C1 segment of cervical spinal cord (tissue), 14 donors: ENCODE measurements around the gene TMUB1.

ENCODE experiments used
- DNase-seq, 14 donors: peaks; one replicate each; lab custom pipeline; 2025; lab: John Stamatoyannopoulos, UW

The TMUB1 gene

DNA sequence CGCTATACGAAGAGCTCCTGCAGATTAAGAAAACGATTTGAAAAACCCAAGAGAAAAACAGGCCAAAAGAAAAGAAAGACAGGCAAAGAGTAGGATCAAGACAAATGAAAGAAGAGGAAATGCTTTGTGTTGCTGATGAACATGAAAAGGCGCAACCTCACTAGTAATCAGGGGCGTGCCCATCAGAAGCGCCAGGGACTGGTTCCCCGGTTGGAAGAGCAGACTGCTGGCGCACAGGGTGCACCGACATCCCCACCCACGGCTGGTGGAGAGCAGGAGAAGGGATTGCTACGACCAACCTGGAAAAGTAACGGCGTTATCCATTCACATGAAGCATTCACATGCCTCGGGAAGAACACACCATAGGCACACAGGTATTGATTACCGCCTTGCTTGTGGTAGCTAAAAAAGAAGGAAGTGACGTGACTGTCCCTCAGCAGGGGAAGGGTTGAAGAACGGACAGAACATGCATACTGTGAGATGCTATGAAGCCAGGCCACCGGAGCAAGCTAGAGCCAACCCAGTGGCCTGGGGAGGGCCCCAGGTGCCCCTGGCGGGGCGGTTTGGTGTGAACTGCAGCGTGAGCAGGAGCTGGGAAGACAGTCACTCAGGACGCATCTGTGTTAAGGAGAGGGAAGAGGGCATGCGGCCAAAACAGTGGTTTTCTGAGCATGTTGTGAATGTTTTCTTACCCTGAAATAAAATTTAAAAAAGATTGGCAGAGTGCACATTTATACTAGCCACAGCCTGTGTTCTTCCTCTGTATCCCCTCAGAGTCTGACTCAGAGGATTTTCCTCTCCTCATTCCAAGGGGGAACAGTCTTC lies 21.3 kb upstream of the TMUB1 start:
- no peak for DNase-seq

DNA sequence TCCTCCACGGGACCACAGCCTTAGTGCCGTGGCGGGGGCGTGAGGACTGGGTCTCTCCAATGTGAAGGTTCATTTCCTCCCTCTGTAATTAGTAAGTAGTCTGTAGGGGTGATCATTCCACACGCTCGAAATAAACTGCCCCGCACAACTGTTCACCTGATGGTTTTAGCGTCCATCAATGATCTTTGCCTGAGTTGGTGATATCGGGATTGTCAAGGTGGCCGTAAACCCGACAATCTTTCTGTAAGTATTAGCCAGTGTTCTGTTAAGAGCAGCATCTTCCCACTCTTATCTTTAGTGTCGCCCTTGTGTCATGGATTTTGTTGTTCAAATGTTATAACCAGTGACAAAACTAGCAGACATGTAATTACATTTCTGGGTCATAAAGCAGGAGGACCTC lies 20.7 kb upstream of the TMUB1 start:
- DNase-seq: no peak

DNA sequence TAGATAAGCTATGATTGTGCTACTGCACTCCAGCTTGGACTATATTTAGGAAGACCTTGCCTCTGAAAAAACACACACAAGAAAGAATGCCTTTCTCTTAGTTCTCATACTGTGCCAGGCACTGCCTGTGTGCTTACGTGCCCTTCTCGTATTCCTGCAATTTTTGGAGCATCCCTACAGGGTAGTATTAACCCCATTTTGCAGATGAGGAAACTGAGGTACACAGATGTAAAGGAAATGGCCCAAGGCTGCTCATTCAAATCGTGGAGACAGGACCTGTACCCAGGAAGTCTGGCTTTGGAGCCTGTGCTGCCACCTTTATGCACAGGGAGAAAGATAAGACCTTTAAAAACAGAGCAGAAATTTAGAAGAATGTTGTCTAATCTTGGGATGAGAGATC lies 19.7 kb upstream of the TMUB1 start:
- DNase-seq: no peak

DNA sequence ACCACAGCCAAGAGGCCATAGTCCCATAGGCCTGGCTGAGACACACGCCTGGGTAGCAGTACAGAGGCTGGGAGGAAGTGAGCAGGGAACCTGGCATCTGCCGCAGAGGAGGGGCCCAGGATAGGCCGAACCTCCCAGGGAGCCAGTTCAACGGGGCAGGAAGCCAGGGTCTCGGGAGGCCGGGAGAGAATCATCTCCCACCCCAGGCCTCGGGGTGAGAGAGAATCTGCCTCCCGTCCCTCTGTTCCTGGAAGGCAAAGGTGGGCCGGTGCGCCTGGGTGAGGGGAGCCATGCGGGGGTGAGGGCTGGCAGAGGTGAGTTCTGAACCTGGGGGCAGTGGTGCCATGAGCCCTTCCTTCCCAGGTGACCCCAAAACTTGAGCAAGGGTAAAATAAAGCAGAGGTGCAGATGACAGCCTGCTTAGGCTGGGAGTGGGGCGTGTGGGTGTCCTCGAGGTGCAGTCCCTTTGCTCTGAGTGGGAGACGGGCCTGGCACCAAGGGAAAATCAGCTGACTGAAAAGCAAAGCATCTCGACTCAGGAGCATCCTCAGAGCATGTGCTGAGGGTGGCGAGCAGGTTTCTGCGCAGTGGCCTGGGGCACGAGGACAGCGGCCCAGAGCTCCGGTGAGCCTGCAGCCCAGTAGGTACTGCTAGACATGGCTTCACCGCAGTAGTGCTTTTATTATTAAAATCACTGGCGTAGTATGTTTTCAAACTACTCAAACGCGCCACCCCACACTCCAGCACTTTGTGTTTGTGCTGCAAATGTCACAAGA lies 18.5 kb upstream of the TMUB1 start:
- DNase-seq: no peak

DNA sequence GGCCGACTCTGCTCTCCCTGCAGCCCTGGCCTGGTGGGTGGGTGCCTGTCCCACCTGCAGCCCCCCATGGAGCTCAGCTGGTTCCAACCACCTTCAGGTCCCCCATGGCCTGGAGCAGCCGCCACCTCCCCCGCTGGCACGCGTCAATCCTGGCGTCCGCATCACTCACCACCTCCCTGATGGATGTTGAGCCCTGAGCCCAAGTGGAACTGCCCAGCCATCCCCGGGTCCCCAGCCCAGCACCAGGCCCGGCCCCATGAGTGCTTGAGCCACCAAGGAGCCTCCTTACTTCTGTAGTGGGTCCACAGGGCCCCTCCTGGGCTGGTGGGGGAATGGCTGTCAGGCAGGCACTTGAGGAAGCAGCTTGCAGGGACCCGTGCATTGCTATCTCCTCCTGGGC lies 17.6 kb upstream of the TMUB1 start:
- no peak for DNase-seq

DNA sequence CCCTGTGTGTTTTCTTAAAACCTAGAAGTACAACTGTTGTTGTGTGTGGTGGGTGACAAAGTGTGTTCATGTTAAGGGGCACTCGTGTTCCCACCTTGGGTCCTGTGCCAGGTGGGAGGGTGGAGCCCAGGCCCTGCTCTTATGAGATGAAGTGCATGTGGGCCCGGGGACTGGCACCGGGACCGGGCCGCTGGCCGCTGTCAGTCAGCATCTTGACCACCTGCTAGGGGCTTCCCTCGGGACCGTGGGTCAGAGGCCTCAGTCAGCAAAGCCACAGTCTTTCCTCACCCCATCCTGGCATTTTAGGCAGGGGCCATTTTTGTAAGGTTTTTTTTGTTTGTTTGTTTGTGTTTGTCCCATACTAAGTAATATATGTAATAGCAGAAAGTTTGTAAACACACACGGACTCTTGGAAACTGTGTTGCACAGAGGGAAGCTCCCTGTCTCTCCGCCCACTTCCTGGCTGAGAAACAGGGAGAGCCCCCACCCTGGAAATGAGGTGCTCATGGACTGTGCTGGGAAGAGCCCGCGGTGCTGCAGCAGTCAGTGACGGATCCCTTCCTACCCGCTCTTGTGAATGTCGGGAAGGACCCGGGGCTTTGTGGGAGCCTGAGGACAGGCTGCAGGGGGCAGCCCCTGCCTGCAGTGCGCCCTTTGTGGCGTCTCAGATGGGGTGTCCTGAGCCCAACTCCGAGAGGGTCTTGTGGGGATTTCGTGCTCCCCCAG lies 16.4 kb upstream of the TMUB1 start:
- no peak for DNase-seq

DNA sequence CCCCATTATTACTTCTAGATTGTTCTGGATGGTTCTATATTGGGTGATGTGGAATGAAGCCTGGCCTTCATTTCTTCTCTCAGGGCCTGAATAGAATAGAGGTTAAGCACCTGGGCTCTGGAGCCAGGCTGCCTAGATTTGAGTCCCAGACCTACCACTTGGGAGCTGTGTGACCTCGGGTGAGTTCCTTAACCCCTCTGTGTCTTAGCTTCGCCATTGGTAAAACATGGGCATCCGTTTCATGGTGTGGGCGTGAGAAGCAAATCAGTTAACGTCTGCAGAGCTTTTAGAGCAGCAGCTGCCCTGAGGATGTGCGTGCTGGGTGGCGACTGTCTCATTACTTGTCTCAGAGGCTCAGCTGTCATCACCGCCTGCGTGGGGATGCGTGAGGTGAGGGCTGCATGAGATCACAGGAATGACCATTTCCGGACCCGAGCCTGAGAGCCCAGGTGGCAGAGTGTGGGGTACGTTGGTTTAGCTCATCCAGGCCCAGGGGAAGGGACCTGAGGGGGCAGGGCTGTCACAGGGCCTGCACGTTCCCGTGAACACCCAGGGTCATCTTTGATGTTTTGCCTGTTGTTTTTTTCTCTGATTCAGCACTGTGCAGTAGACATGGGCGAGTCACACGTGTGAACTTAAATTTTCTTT lies 12.7 kb upstream of the TMUB1 start:
- DNase-seq: no peak

DNA sequence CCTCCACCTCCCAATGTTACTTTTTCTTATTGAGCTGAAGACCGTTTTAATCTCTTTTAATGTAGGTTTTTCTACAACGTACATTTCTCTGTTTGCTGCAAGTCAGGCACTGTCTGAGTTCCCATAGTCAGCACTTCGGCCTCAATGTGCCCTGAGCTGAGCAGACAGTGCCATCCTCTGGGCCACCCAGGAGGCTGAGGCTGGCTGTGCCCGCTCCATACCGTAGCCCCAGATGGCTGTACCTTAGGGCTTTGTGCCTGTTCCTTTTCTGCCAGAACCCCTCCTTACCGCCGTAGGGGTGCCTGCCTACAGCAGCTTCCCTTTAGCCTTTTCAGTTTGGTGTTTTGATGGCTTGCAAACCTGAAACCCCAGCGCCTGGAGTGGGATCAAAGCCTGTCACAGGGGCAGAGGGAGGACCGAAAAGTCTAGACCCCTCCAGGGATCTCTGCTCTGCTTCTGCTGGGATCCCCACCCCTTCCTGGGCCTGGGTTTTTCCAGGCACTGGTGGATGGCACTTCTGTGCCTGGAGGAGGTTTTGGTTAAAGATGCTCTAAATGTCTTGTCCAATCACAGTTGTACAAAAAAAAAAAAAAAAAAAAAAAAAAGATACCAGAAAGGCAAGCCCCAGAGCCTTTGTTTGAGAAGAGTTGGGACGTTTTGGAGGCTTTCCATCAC lies 12.0 kb upstream of the TMUB1 start:
- DNase-seq: no peak

DNA sequence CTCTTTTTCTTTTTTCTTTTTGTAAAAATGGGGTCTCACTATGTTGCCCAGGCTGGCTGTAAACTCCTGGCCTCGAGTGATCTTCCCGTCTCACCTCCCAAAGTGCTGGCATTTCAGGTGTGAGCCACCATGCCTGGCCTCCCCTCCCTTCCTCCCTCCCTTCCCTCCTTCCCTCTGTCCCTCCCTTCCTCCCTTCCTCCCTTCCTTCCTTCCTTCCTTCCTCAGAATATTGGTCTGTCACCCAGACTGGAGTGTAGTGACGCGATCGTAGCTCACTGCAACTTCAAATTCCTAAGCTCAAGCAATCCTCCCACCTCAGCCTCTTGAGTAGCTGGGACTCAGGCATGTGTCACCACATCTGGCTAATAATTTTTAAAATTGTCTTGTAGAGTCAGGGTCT lies 11.4 kb upstream of the TMUB1 start:
- no peak for DNase-seq

DNA sequence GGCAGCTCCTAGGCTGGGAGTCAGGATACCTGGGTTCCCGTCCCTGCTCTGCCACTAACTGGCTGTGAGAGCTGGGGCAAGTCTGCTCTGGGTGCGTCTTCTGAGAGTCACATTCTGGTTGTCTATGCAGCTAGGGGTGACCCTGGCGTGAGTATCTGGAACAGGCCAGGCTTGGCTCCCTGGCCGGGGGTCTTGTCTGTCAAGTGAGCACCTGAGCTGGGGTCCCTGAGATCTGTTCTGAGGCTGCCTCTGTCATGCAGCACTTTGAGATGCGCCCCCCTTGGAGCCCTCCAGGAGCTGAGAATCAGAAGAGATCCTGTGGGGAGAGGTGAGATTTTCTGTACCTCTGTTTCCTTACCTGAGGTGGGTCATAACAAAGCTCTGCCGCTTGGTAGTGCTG lies 10.5 kb upstream of the TMUB1 start:
- DNase-seq: no peak

DNA sequence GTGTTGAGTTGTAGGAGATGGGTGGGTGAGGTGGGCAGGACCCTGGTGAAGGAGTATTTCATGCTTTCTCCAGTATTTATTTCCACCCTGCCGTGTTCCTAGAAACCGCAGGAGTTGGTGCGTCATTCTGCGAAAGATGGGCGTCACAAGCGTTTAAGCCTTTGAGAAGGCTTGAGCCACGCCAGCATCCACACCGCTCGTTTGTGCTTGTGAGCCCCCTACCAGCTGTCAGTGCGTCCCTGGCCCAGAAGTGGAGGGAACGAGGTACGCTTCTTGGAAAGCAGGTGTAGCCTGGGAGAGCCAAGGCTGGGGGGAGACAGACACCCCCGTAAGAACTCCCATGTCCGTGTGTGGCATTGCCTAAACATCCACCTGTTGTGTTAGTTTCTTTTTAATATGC lies 8.7 kb upstream of the TMUB1 start:
- DNase-seq: no peak

DNA sequence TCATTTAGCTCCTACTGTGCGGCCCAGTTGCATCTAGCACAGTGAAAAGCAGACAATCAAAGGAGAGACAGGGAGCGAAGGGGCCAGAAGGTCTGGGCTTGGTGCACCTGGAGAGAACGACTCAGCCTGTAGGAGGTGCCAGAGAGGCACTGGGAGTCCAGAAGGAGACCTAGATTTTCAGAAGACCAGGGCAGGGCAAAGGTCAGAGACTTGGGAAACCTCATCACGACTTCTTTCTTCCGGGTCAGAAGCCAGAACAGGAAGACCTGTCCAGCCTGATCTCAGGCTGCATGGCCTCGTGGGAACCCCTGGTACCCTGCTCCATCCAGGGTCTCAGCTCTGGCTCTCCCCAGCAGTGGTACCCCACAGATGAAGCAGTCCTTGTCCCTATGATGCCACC lies 8.1 kb upstream of the TMUB1 start:
- DNase-seq: no peak

DNA sequence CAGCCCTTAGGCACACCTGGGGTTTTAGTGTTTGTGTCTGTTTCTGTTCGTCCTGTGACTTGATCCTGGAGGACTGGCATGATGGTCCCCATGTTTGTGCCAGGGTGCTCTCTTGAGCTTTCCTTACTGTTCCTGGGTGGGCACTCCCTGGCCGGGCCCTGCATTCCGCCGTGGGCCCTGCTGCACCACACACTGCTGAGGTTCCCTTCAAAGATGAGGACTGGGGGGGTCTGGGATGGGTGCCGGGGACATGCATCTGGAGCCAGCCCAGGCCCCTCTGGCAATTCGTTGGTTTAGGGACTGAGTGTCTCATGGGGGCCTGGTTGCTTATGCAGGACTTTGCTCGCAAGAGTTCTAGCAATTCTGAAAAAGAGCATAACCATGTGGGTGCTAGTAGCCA lies 7.7 kb upstream of the TMUB1 start:
- no peak for DNase-seq

DNA sequence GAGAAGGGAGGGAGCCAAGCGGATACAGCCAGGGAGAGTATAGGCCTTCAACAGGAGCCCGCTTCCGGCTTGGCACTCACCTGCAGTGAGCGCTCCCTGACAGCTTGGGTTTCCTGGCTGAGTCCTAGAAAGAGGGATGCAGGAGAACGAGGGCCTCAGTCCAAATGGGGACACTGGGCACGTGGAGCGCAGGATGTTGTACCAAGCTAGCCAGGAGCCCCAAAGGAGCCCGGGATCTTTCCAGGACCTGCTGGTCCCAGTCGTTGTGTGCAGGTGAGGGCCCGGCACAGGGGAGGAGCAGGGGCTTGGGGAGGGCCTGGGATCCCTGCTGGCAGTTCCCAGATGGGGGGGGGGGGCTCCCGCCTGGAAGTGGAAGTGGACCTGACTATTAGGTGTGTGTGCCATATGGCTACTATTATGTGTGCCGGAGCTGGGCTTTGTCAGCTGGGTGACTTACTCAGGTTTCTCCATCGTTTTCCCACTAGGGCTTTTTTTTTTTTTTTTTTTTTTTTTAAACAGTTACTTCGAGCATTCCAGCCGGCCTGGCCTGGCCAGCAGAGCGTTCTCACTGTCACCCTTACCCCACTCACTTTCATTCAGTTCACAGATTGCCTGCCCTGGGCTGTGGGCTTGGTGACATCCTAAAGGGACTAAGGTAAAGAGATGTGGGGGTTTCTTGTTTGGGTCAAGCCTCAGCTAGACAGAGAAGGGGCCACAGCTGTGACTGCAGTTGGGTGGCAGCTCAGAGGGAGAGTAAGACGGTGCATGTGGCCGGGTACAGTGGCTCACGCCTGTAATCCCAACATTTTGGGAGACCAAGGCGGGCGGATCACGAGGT lies 6.8 kb upstream of the TMUB1 start:
- DNase-seq: peak in 3 of 14 donors; percentile 13 to 88 (median 19)

DNA sequence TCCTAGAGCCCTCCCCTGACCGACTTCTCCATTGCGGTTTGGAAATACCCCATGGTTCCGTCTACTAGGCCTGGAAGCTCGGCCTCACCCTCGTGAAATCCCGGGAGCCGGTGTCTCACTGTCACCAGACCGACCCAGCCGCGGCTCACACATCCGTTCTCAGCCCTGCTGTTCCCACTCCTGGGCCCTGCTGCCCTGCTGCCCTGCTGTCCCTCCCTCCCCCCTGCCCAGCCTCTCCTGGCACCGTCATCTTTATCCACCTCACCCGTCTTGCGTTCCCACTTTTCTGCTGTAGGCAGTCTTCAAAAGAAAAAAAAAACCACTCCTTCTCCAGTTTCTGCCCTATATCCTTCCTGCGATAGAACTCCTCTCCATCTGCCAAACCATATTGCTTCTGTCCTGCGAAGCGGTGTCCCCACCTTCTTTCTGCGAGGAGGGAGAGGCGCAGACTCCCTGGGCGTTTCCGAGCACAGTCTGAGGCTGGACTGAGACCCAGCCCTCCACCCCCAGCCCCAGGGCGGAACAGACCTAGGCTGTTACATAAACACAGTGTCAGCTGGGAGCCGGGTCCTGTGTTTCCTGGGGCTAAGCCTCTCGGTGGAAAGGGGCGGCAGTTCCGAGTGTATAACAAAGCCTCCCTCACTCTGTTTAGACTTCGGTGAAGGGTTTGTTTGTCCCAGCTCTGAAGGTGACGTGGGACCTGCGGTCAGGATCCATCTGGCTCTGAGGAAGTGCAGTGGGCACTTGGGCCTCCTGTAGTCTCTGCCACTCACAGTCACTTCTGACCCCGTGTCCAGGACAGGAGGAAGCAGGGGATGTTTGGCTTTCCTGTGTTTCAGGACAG lies 5.8 kb upstream of the TMUB1 start:
- peak in 11 of 14 donors; percentile 21 to 69 (median 35) for DNase-seq

DNA sequence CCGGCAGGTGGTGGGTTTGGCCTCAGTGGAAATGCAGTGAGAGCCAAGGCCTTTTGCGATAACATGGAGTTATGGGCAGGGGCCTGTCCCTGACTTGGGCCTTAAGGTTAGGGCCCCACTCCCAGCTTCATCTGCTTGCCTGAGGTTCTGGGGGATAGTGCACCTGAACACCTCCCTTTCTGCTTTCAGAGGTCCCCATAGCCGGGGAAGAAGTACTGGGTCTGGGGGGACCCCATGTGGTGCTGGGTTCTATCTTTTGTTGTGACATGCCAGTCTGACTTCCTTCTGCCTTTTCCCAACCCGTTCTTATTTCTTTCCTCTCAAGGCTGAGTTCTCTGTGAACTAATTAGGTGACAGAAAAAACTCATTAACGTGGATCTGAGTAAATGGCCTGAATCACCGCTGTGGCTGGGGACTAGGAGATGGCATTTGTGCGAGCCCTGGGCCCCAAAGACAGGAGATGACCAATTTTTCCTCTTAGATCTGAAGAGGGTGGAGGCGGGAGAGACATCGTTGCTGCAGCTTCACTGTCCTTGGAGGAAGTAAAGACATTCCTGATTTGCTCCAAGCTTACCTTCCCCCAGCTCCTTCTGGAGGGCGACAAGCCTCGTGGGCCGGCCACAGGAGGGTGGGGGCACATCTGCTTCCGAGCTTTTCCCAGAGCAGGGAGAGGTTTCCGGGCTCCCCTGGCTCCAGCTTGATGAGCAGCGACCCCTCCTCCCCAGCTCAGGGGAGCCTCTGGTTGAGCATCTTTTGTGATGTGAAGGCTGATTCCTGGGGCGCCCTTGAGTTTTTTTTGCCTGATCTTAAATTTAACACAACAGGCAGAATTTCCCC lies 4.9 kb upstream of the TMUB1 start:
- DNase-seq: peak in 2 of 14 donors; percentile 19 to 44

DNA sequence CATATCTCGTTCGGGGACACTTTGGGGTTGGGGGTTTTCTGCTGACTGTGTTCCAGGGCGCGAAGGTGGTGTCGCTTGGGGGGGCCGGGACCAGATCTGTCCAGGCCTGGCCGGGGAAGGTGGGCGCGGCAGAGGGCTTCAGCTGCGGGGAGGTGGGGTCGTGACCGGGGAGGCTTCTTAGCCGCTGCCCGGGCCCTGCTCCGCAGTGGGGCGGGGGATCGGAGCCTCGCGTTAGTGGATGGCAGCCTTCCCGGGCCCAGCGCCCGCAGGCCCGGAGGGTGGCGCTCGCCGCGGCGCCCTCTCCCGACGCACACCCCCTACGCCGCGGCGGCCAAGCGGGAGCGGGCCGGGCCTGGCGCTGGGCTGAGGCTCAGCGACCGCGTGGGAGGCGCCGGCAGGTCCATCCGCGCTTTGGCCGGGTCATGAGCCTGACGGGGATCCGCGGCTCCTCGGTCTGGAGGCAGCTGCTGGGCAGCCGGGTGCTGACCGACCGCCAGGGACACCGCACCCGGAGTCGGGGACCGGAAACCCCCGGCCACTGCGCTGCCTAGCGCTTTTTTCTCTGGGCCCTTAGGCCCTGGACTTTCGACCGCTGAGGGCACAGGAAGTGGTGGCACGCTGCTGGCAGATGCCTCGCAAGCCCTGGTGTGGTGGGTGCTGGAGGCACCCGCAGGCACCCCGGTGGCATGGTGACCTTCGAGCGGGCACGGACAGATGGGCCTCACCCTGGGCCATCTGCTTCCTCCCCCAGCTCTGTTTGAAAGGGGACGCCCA lies 4.1 kb upstream of the TMUB1 start:
- peak in 11 of 14 donors; percentile 41 to 76 (median 53) for DNase-seq

DNA sequence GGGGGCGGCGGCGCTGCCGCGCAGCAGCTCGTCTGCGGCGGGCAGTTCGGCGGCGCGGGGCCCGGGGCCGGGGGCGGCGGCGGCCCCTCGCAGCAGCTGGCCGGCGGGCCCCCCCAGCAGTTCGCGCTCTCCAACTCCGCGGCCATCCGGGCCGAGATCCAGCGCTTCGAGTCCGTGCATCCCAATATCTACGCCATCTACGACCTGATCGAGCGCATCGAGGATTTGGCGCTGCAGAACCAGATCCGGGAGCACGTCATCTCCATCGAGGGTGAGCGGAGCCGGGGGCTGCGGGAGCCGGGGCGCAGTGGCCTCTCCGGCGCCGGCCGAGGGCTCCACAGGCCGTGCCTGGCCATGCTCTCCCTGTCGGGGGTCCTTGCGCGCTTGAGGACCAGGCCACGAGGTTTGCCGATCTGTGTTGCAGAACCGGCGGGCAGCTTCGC lies 3.5 kb upstream of the TMUB1 start:
- DNase-seq: peak in 4 of 14 donors; percentile 42 to 76 (median 59)
